NCI-H146 treated with DMSO at 0.1 percent for 48 hours (cell line): ENCODE results near the gene NPAS4.

Experiments used
- DNase-seq: peaks from one replicate; lab custom pipeline; 2025; ENCODE audit not compliant: unreplicated experiment; lab: John Stamatoyannopoulos, UW

The NPAS4 gene

DNA sequence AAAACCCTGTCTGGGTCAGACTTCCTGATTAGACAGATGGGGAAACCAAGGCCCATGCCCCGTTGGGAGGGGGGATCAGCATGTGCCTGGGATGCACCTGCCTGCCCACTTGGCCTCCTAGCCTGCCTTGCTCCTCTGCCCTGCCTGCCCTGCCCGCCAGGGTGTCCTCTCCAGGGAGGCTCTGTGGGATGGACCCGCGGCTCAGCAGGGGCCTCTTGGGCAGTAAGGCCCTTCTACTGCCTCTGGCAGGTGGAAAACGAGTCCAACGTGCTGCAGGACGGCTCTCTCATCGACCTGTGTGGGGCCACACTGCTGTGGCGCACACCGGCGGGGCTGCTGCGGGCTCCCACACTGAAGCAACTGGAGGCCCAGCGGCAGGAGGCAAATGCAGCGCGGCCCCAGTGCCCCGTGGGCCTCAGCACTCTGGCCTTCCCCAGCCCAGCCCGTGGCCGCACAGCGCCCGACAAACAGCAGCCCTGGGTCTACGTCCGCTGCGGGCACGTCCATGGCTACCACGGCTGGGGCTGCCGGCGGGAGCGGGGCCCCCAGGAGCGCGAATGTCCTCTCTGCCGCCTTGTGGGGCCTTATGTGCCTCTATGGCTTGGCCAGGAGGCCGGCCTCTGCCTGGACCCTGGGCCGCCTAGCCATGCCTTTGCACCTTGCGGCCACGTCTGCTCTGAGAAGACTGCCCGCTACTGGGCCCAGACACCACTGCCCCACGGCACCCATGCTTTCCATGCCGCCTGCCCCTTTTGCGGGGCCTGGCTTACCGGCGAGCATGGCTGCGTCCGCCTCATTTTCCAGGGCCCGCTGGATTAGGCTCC lies 54.7 kb downstream of the NPAS4 start:
- no peak for DNase-seq
